LNCAP (cell line): Measurements from ENCODE around the gene TRIM32.

Experiments used
- CTCF ChIP-seq: fragments of 450-650 bp; IDR thresholded peaks from 2 replicates; pipeline ENCODE4 v1.5.1; 2017; ENCODE audit warnings: mild to moderate bottlenecking

The TRIM32 gene

DNA sequence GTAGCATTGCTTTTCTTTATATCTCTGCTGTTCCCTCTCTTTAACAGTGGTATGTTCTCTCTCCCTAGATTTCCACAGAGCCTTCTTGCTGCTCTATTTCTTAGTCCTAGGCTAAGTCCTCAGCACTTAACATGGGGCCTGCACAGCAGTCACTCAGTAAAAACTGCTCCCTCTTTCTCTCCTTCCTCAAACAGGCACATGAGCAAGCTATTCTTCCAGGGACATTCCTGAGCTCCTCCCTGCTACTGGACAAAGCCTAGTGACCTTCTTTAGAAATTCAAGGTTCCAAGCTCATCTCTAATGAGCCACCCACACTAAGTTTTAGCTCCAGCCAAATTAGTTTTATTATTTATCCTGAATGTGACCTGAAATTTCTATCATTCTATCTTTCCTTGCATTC lies 39.5 kb downstream of the TRIM32 start:
- no peak for TF ChIP-seq CTCF

DNA sequence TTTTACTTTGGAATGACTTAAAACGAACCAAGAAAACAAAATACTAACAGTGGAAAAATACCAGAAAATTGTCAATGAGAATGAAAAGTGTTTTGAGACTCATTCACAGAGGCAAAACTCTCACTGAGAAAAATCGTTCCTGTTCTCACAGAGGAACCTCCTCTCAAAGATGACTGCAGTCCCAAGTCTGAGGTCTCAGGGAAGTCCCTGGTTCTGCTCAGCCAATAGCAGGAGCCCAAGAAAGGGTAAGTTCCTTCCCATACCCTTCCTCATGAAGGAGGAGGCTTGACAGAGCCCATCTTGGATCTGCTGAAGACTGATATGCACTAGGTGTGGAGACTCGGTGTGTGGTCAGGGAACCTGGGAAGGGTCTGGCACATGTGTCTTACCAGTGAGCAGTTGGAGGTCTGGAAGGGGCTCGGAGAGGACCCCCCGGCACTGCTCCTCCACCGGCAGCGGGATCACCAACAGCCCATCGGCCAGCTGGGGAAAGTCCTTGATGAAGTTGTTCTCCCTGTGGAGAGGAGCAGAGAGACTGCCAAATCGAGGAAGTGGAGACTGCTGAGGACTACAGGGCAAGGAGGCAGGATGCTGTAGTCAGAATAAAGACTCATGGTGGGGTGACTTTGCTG lies 46.0 kb downstream of the TRIM32 start:
- TF ChIP-seq CTCF = no peak

- TF ChIP-seq CTCF = no peak
These were observed 49.5 kb downstream of the TRIM32 start for GRCh38 chr9:116736399-116737151.

- TF ChIP-seq CTCF = peak; percentile 96
These were observed 50.0 kb downstream of the TRIM32 start for GRCh38 chr9:116737152-116737546.

DNA sequence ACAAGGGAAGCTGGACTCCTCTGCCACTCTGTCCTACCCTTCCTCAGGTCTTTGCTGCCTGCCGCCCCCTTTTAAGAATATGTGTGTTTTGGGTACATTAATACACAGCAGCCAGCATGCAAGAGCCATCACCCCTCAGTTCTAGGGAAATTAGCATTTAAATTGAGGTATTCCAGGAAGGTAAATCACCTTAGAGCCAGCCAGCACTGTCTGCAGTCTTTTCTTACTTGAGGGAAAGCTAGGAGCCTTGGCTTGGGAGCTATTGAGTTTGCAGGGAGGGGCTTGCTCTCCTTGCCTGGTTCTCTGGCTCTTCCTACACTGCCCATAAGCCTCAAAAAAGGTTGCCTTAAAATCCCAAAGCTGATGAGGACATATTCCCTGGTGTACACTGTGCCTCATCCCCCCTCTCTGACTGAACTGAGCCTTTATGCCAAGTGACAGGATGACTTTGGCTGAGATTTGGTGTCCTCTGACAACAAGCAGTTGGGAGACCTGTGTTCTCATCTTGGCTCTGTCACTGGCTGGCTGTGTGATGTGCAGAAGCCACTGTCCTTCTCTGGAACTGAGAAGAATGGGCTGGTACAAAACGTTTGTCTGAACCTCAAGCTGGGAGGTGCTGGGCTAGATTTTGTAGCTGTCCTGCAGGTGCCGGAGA lies 54.1 kb downstream of the TRIM32 start:
- no peak for TF ChIP-seq CTCF

- no peak for TF ChIP-seq CTCF
These were observed 54.6 kb downstream of the TRIM32 start for GRCh38 chr9:116741742-116742141.

DNA sequence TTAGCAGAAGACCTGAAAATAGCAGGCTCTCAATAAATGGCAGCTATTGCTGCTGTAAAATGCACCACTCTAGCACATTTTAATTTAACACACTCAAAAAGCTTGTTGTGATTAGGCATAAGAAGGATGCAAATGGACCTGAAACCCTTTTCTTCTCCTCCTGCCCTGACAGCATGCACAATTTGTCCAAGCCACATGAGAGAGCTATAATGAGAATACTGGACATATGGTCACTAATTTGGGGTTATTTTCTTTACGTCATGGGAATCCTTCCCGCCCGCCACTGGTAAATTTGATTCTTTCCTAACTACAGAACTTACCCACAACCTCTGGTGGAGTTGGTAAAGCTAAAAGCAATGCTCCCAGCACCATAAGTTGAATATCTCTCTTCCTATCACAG lies 62.1 kb downstream of the TRIM32 start:
- no peak for TF ChIP-seq CTCF
